Esophagus muscularis mucosa (tissue), 3 donors: ENCODE data around the gene CCDC149.

Experiments
- CTCF ChIP-seq, 3 experiments: fragments of 200-600 bp in 2 of 3; fragments of 450-650 bp in 1 of 3; sonication (generic) in 2 of 3; IDR thresholded peaks; one replicate each; pipeline ENCODE4 v1.5.1; 2017 to 2019; ENCODE audit warnings: antibody characterized with exemption in 3 of 3, mild to moderate bottlenecking in 2 of 3, moderate library complexity in 1 of 3
- POLR2A ChIP-seq: fragments of 450-650 bp; IDR thresholded peaks from one replicate; pipeline ENCODE4 v1.6.1; 2017; ENCODE audit warnings: antibody characterized with exemption, moderate library complexity, mild to moderate bottlenecking, low read depth

- TF ChIP-seq CTCF (IDR thresholded peaks at IDR 0.05) = no peak
- TF ChIP-seq POLR2A = no peak
Observed at GRCh38 chr4:24896056-24896455, 16.8 kb downstream of the CCDC149 start.
